Measurements from ENCODE around the gene DCXR.

DCXR gene

DNA sequence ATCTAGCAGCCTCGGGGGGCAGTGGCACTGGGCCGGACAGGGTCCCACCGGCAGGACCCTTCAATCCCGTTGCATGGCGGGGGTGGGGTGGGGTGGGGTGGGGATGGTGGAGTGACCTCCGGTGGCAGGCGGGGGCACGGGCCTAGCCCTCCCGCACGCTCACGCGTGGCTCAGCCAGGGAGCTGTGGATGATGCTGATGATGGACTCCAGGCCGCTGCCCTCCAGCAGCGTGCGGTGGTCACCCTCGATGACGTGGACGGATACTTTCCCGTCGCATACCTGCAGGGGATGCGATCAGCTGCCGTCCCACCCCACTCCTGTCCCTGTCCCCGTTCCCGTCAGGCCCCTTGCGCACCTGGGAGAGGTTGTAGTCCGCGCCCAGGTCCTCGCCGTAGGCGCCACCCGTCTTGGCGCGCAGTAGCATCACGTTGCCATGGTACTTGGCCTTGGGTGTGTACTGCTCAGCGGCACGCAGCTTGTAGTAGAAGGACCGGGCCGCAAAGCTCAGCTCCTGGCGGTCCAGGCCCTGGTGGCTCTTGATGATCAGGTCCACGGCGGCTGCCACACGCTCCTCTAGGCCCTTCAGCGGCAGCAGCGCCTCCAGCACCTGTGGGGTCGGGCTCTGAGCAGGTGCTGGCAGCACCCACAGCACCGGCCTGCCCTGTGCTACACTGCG is 41.6 kb upstream of the DCXR start:
- TF ChIP-seq, protein P1, sequence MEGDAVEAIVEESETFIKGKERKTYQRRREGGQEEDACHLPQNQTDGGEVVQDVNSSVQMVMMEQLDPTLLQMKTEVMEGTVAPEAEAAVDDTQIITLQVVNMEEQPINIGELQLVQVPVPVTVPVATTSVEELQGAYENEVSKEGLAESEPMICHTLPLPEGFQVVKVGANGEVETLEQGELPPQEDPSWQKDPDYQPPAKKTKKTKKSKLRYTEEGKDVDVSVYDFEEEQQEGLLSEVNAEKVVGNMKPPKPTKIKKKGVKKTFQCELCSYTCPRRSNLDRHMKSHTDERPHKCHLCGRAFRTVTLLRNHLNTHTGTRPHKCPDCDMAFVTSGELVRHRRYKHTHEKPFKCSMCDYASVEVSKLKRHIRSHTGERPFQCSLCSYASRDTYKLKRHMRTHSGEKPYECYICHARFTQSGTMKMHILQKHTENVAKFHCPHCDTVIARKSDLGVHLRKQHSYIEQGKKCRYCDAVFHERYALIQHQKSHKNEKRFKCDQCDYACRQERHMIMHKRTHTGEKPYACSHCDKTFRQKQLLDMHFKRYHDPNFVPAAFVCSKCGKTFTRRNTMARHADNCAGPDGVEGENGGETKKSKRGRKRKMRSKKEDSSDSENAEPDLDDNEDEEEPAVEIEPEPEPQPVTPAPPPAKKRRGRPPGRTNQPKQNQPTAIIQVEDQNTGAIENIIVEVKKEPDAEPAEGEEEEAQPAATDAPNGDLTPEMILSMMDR (IDR thresholded peaks at IDR 0.05; ENCODE audit: low read depth, low read length, missing control alignments): no peak
- DNase-seq (ENCODE audit: extremely low read depth, low read depth): no peak

DNA sequence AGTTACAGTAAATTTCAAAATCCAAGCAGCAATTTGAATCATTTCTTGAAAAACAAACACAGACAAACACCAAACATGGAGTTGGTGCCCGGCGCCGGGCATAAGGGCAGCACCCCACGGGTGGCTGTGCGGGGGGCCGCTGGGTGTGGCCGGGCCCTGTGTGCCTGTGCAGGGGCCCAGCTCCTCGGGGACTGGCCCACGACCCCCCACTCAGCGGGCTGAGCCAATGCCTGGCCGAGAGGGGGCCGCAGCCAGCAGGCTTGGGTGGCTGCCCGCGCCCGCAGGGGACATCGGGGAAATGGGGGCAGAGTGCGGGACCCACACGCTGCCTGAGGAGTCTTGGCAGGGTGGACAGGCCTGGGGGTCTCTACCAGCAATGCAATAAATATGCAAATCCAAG is 40.9 kb upstream of the DCXR start:
- H3K4me3 ChIP-seq (replicated peaks; ENCODE audit: low read depth, low read length): no peak overlapping the region
- no peak for DNase-seq (ENCODE audit: extremely low read depth, low read depth)
- TF ChIP-seq, protein P1 (IDR thresholded peaks at IDR 0.05; ENCODE audit: low read depth, low read length, missing control alignments): no peak

More for the DNA sequence above, 41.6 kb upstream of the DCXR start:
- no peak overlapping the region for H3K4me3 ChIP-seq (replicated peaks; ENCODE audit: low read depth, low read length)

DNA sequence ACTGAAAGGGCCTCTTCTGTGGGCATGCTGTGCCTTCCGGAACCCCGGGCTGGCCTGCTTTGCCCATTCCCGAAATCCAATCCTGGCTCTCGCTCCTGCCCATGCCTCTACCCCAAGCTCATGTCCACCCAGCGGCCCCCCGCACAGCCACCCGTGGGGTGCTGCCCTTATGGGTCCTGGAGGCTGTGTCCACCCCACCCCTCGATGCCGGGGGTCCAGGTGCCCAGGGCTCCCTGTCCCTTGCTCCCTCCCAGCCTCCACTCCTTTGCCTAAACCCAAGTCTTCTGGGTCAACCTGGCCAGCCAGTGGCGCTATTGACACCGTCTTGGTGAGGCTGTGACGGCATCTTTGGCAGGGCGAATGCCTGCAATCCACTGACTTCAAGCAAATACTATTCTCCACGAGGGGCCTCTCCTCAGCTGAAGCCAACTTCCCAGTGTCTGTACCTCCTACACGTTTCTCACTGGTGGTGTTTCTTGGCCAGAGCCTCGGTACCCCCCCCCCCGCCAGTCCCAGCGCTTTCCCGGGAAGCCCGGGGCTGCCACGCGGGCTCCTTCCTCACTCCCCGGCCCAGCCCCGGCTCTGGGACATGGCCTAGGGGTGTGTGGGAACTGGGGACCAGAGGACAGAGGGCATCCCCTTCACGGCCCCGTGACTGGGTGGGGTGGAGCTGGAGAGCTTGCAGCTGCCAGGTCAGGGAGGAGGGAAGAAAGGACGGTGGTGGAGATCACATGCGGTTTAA is 40.3 kb upstream of the DCXR start:
- DNase-seq (ENCODE audit: extremely low read depth, low read depth): no peak
- TF ChIP-seq, protein P1 (IDR thresholded peaks at IDR 0.05; ENCODE audit: low read depth, low read length, missing control alignments): no peak
- no peak overlapping the region for H3K4me3 ChIP-seq (replicated peaks; ENCODE audit: low read depth, low read length)

DNA sequence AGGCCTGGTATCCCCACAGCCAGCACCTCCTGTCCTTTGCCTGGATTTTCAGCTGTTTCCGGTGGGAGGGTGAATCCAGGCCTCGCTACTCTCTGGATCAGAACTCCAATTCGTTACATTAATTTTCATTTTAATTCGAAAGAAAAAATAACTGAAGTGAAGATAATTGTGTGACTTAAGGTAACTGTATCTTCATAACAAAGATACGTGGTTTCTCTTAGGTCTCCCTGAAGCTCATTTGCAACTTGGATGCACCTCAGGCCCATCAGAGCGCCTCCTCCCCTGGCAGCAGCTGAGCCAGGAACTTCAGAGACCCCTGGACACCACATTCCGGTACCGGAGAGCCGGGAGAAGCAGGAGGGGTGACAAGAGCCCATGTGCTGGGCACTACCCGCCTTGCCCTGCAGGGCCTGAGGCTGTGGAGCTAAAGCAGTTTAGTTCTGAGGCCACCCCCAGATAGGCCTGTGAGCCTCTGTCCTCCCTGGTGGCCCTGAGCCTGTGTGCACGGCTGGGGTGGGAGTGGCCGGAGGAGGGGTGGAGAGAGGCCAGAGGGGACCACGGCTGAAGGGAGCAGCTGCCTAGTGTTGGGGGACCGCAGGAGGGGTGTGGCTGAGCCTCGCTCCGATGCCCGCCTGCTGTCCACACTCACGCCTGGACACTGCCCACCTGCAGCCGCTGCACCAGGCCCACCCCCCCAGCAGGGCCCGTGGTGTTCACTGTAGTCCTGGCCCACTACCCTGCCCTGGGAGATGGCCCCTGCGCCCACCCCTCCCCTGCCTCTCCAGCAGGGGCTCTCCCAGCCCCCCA is 39.5 kb upstream of the DCXR start:
- DNase-seq (ENCODE audit: extremely low read depth, low read depth): no peak
- TF ChIP-seq, protein P1 (IDR thresholded peaks at IDR 0.05; ENCODE audit: low read depth, low read length, missing control alignments): no peak
- no peak overlapping the region for H3K4me3 ChIP-seq (replicated peaks; ENCODE audit: low read depth, low read length)

DNA sequence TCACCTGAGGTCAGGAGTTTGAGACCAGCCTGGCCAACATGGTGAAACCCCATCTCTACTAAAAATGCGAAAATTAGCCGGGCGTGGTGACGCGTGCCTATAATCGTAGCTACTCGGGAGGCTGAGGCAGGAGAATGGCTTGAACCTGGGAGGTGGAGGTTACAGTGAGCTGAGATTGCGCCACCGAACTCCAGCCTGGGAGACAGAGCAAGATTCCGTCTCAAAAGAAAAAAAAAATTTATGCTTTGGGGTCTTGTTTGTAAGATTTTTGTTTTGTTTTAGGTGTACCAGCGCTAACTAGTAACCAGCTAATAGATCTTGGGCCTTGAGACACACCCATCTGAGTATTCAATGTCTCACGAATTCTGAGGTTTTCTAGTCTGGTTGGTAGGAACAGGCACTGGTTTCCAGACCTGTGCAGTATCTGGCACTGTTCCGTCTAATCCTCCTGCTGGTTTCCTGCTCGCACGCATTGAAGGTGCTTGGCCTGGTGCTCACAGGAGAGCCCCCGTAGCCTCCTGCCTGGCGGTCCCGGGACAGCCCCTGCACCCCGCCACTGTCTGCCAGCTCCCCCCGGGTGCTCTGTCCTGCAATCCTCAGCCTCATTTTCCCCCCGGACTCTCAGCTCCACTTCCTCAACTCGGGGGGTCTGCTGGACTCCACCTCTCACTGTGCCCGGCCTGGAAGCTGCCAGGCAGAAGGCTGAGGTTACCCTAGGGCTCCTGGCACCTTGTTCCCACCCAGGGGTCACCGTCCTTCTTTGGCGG is 38.7 kb upstream of the DCXR start:
- no peak overlapping the region for H3K4me3 ChIP-seq (replicated peaks; ENCODE audit: low read depth, low read length)
- TF ChIP-seq, protein P1 (IDR thresholded peaks at IDR 0.05; ENCODE audit: low read depth, low read length, missing control alignments): no peak
- DNase-seq (ENCODE audit: extremely low read depth, low read depth): no peak

DNA sequence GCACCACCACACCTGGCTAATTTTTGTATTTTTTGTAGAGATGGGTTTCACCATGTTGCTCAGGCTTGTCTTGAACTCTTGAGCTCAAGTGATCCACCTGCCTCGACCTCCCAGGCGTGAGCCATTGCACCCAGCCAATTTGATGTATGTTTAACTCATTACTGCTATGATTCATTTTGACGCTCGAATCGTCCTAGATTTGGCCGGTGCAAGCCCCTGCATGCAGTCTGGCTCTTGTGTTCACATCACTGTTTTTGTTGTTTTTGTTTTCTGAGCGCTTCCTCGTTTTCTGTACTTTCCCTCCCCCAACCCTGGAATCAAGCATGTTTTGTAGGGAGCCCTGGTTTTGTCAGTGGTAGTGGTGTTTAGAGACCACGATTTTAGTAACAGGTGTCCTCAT is 35.9 kb upstream of the DCXR start:
- no peak for DNase-seq (ENCODE audit: extremely low read depth, low read depth)
- no peak overlapping the region for H3K4me3 ChIP-seq (replicated peaks; ENCODE audit: low read depth, low read length)
- TF ChIP-seq, protein P1 (IDR thresholded peaks at IDR 0.05; ENCODE audit: low read depth, low read length, missing control alignments): no peak
